Naive thymus-derived CD4-positive, alpha-beta T cell (primary cell): Measurements from ENCODE around the gene A4GALT. TPM values are rescaled to one million over a fixed set of nuclear protein-coding genes. Genes with fewer than 3 reads are reported as not detected.
"Not testable (repeated sequence)": the region's sequence is repeated elsewhere in the genome, so short reads cannot be mapped to it uniquely, and the experiment has no call there.

ENCODE experiments used
- ATAC-seq: fragments of 150-1000 bp; cut with Tn5 transposase; 2 replicates; pipeline ENCODE4 v1.10.0; 2021; ENCODE audit warnings: mild to moderate bottlenecking, moderate library complexity
- CTCF ChIA-PET: fragments of 350-600 bp; sonication (Branson Sonifier 250); formaldehyde crosslinking; loops from one replicate; lab custom pipeline; 2021; ENCODE audit warnings: antibody characterized with exemption; lab: Charles Lee
- POLR2A ChIA-PET: fragments of 350-600 bp; sonication (Branson Sonifier 250); formaldehyde crosslinking; loops from one replicate; lab custom pipeline; 2021; ENCODE audit warnings: antibody characterized with exemption, inconsistent platforms; lab: Charles Lee
- DNase-seq, 9 donors: peaks; one replicate each; pipeline versions ENCODE4 v3.0.0 to v3.0.0-alpha.2; 2020 to 2022; ENCODE audit warnings: mixed read lengths in 1 of 9
- H3K27ac ChIP-seq: one replicate; pipeline ENCODE4 v1.7.0; 2013; ENCODE audit warnings: mild to moderate bottlenecking, low read depth, low read length, moderate library complexity
- H3K27me3 ChIP-seq, 2 donors: one replicate each; pipeline ENCODE4 v1.7.0; 2013; ENCODE audit warnings: low read length in 2 of 2, mild to moderate bottlenecking in 2 of 2, moderate library complexity in 2 of 2; ENCODE audit not compliant: control insufficient read depth in 2 of 2, insufficient read depth in 2 of 2
- H3K36me3 ChIP-seq, 3 experiments: 1 replicate in 2 of 3; 2 replicates in 1 of 3; pipeline ENCODE4 v1.7.0; 2013; ENCODE audit warnings: low read length in 3 of 3, mild to moderate bottlenecking in 3 of 3, moderate library complexity in 1 of 3; ENCODE audit not compliant: insufficient read depth in 3 of 3, control insufficient read depth in 2 of 3
- H3K4me1 ChIP-seq, 2 donors: one replicate each; pipeline ENCODE4 v1.7.0; 2013; ENCODE audit warnings: low read length in 2 of 2, mild to moderate bottlenecking in 2 of 2, moderate library complexity in 1 of 2; ENCODE audit not compliant: control insufficient read depth in 2 of 2, insufficient read depth in 2 of 2
- H3K4me3 ChIP-seq: 2 replicates; pipeline ENCODE4 v1.7.0; 2013; ENCODE audit warnings: mild to moderate bottlenecking, low read length
- H3K9me3 ChIP-seq, 3 experiments: 1 replicate in 2 of 3; 2 replicates in 1 of 3; pipeline ENCODE4 v1.7.0; 2013; ENCODE audit warnings: low read length in 3 of 3; ENCODE audit not compliant: control insufficient read depth in 2 of 3
- H3K27ac Mint-ChIP-seq, 9 donors: one replicate each; pipeline ENCODE4 v1.8.0; 2020 to 2022; ENCODE audit warnings: mixed read lengths in 9 of 9, mild to moderate bottlenecking in 8 of 9, moderate library complexity in 5 of 9, inconsistent platforms in 2 of 9
- H3K27me3 Mint-ChIP-seq, 5 donors: one replicate each; pipeline ENCODE4 v1.8.0; 2021 to 2022; ENCODE audit warnings: mixed read lengths in 5 of 5, mild to moderate bottlenecking in 1 of 5
- H3K36me3 Mint-ChIP-seq, 5 donors: one replicate each; pipeline ENCODE4 v1.8.0; 2020 to 2022; ENCODE audit warnings: mixed read lengths in 5 of 5, mild to moderate bottlenecking in 3 of 5, inconsistent platforms in 1 of 5
- H3K4me1 Mint-ChIP-seq, 7 donors: one replicate each; pipeline ENCODE4 v1.8.0; 2020 to 2022; ENCODE audit warnings: mixed read lengths in 7 of 7, mild to moderate bottlenecking in 3 of 7, inconsistent platforms in 1 of 7
- H3K4me3 Mint-ChIP-seq, 10 donors: one replicate each; pipeline ENCODE4 v1.8.0; 2020 to 2022; ENCODE audit warnings: mild to moderate bottlenecking in 10 of 10, mixed read lengths in 10 of 10, moderate library complexity in 6 of 10, inconsistent platforms in 2 of 10
- H3K9me3 Mint-ChIP-seq, 11 donors: one replicate each; pipeline ENCODE4 v1.8.0; 2020 to 2022; ENCODE audit warnings: mixed read lengths in 11 of 11, mild to moderate bottlenecking in 4 of 11, inconsistent platforms in 1 of 11, moderate library complexity in 1 of 11
- intact Hi-C, 2 donors: fragments of 100-400 bp; cut with micrococcal nuclease; formaldehyde crosslinking; loops; one replicate each; pipeline ENCODE4 v1.15.1; 2023
- polyA plus RNA-seq, 2 donors: library from polyadenylated mRNA; unstranded; fragments of 300-500 nt; fragmentation: Illumina TruSeq; gene quantifications; one replicate each; pipeline ENCODE4 v1.2.3, GENCODE V29; 2021
- total RNA-seq, 6 experiments: library from RNA in 5 of 6; stranded (reverse) in 5 of 6; gene quantifications; 1 replicate in 5 of 6; 2 replicates in 1 of 6; pipeline ENCODE4 v1.2.3 and lab custom pipeline; 2021 to 2026

Gene A4GALT
- total and polyA plus RNA-seq, 7 experiments from 2014 or later = not detected

DNA sequence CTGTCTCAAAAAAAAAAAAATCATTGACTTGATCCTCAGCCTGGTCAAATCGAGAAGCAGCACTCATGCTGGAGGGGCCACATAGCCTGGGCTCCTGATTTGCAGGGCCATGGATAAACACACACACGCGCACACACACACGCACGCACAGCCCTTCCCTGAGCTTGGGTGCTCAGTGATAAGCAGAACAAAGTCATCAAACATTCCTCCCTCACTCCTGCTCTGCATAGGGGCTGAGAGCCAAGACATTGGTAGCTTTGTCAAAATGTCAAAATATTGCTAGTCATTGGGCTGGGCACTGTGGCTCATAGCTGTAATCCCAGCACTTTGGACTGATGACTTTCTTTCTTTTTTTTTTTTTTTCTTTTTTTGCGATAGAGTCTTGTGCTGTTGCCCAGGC is 34.0 kb upstream of the A4GALT start:
- H3K27me3 ChIP-seq = no peaks in the 10 kb centered on the region
- ATAC-seq = no peak
- no peak overlapping the region for H3K4me3 Mint-ChIP-seq
- no peaks in the 10 kb centered on the region for H3K36me3 Mint-ChIP-seq
- H3K4me1 ChIP-seq = no peaks in the 10 kb centered on the region
- H3K4me1 Mint-ChIP-seq = no peaks in the 10 kb centered on the region
- H3K9me3 Mint-ChIP-seq = peaks cover 0 to 4% (median 0%) of the 10 kb centered on the region in 11 donors
- peaks cover 0 to 11% (median 4%) of the 10 kb centered on the region in 5 donors for H3K27me3 Mint-ChIP-seq
- ChIA-PET CTCF (no interaction called here), POLR2A (no interaction called here)
- intact Hi-C loops = no loop called here
- H3K27ac Mint-ChIP-seq = no peak overlapping the region
- no peak for DNase-seq
- H3K4me3 ChIP-seq = no peak overlapping the region
- no peak overlapping the region for H3K27ac ChIP-seq
- no peaks in the 10 kb centered on the region for H3K36me3 ChIP-seq
- no peaks in the 10 kb centered on the region for H3K9me3 ChIP-seq

DNA sequence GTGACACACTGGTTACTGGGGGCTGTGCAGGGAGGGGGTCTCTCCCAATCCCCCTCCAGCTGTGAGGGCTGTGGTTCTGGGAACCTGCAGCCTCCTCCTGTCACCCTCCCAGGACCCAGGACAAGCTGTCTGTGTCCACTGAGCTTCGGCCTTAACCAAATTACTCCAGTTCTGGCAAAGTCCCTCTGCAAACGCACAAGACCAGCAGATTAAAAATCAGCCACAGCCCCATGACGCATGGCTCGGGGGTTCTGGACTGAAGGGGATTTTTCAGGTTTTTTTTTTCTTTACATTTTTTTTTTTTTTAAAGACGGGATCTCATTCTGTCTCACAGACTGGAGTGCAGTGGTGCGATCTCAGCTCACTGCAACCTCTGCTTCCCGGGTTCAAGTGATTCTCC is 32.2 kb upstream of the A4GALT start:
- no peaks in the 10 kb centered on the region for H3K36me3 ChIP-seq
- H3K27ac ChIP-seq = no peak overlapping the region
- ATAC-seq (no peak), DNase-seq (no peak)
- H3K4me1 ChIP-seq = no peaks in the 10 kb centered on the region
- Mint-ChIP-seq H3K27me3 (peaks cover 0 to 5% (median 4%) of the 10 kb centered on the region in 5 donors), H3K4me1 (no peaks in the 10 kb centered on the region), H3K4me3 (no peak overlapping the region), H3K9me3 (peaks cover 0 to 4% (median 0%) of the 10 kb centered on the region in 11 donors), H3K27ac (no peak overlapping the region), H3K36me3 (no peaks in the 10 kb centered on the region)
- intact Hi-C loops = no loop called here
- ChIA-PET CTCF (no interaction called here), POLR2A (no interaction called here)
- H3K4me3 ChIP-seq = no peak overlapping the region
- no peaks in the 10 kb centered on the region for H3K9me3 ChIP-seq
- no peaks in the 10 kb centered on the region for H3K27me3 ChIP-seq

DNA sequence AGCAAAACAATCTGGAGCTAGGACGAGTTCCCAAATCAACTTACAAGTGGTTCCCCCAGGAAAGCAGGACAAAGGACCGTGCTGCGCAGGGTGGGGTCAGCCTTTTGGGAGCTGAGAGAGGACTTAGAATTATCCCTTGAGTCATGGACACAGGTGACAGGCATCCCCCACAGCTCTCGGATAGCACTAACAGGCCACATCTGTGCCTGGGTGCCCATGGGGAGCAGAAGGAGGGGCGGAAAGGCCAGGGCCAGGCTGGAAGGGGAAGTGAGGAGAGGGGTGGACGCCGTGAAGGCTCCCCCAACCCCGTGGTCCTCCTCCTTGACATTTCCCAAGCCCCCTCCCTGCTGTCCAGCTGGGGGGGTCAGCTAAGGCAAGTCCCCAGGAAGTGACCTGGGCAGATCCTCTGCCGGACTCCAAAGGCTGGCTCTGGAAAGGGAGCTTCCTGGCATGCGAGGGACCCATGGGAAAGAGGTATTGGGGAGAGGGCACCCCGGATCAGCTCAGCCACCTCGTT is 31.6 kb upstream of the A4GALT start:
- Histone ChIP-seq H3K27me3 (no peaks in the 10 kb centered on the region), H3K4me3 (no peak overlapping the region), H3K4me1 (no peaks in the 10 kb centered on the region), H3K36me3 (no peaks in the 10 kb centered on the region), H3K9me3 (no peaks in the 10 kb centered on the region), H3K27ac (no peak overlapping the region)
- intact Hi-C loops = no loop called here
- Mint-ChIP-seq H3K4me3 (no peak overlapping the region), H3K27ac (no peak overlapping the region), H3K36me3 (no peaks in the 10 kb centered on the region), H3K9me3 (peaks cover 0 to 4% (median 0%) of the 10 kb centered on the region in 11 donors), H3K4me1 (no peaks in the 10 kb centered on the region), H3K27me3 (peaks cover 0 to 3% (median 0%) of the 10 kb centered on the region in 5 donors)
- CTCF ChIA-PET = no interaction called here
- POLR2A ChIA-PET = no interaction called here
- ATAC-seq (no peak), DNase-seq (no peak)

DNA sequence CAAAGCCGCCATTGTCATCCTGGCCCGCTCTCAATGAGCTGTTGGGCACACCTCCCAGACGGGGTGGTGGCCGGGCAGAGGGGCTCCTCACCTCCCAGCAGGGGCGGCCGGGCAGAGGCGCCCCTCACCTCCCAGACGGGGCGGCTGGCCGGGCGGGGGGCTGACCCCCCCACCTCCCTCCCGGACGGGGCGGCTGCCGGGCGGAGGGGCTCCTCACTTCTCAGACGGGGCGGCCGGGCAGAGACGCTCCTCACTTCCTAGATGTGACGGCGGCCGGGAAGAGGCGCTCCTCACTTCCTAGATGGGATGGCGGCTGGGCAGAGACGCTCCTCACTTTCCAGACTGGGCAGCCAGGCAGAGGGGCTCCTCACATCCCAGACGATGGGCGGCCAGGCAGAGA is 29.8 kb upstream of the A4GALT start:
- intact Hi-C loops = not testable (repeated sequence)

DNA sequence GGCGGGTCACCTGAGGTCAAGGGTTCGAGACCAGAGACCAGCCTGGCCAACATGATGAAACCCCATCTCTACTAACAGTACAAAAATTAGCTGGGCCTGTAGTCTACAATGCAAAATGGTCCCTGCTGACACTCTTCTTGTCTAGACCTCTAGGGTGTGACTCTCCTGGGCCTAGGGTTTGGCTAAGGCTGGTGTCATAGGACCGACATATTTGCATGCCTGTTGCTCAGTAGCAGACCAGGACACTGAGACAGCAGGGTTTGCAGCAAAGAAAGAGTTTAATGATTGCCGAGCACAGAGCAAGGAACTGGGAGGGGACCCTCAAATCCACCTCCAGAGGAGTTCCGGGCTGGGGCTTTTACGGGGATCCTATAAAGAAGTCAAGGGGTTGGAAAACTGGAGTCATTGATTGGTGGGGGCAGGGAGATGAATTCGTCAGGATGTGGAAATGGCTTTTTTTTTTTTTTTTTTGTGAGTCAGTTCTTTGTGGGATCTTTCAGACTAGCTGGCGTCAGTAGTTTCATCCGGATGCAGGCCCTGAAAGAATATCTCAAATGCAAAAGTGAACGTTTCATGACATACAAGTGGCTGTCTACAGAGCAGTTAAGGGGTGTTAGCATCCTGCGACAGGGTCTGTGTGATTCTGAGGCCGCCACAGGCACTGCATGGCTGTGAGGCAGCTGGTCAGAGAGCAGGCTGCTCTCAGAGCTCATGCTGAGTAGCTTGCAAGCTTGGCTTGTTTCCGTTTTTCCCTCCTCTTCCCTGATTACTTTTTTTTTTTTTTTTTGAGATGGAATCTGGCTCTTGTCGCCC is 27.2 kb upstream of the A4GALT start:
- H3K4me1 ChIP-seq = no peaks in the 10 kb centered on the region
- Mint-ChIP-seq H3K4me3 (no peak overlapping the region), H3K27ac (no peak overlapping the region), H3K27me3 (peaks cover 0 to 3% (median 0%) of the 10 kb centered on the region in 5 donors), H3K9me3 (peaks cover 0 to 4% (median 0%) of the 10 kb centered on the region in 11 donors), H3K4me1 (peaks cover 0 to 1% (median 0%) of the 10 kb centered on the region in 7 donors), H3K36me3 (no peaks in the 10 kb centered on the region)
- intact Hi-C loops = no loop called here
- no peak overlapping the region for H3K4me3 ChIP-seq
- ChIA-PET CTCF (interaction anchor here (0.7 kb wide), 1 partner anchor 129 kb away, joined by 3 read pairs; no protein-coding TSS in a partner anchor), POLR2A (no interaction called here)
- no peaks in the 10 kb centered on the region for H3K36me3 ChIP-seq
- ATAC-seq = no peak
- no peak for DNase-seq
- H3K27me3 ChIP-seq = no peaks in the 10 kb centered on the region
- no peak overlapping the region for H3K27ac ChIP-seq
- H3K9me3 ChIP-seq = no peaks in the 10 kb centered on the region

More for the DNA sequence above, 29.8 kb upstream of the A4GALT start:
- H3K27ac ChIP-seq, H3K27me3 Mint-ChIP-seq, H3K36me3 ChIP-seq, H3K36me3 Mint-ChIP-seq, DNase-seq, H3K9me3 ChIP-seq, H3K27me3 ChIP-seq, POLR2A ChIA-PET, H3K4me3 Mint-ChIP-seq, H3K4me1 ChIP-seq, H3K4me1 Mint-ChIP-seq, H3K4me3 ChIP-seq, H3K9me3 Mint-ChIP-seq, CTCF ChIA-PET, ATAC-seq, H3K27ac Mint-ChIP-seq: not testable (repeated sequence)

DNA sequence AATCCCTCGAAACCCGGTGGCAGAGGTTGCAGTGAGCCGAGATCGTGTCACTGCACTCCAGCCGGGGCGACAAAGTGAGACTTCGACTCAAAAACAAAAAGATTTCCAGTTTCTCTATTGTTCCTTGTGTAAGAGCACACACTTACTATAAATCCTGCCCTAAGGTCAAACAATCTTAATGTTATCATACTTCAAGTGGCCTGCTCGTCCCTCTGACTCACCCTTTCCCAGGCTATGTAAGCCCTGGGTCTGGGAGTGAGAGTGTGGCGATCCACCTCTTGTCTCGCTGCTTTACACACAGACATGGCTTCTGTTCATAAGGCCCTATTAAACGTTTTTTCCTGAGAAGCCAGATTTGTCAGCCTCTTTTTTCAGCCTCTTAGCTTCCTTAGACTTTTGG is 24.4 kb upstream of the A4GALT start:
- H3K9me3 Mint-ChIP-seq = no peaks in the 10 kb centered on the region
- no peaks in the 10 kb centered on the region for H3K4me1 ChIP-seq
- ATAC-seq (no peak), DNase-seq (no peak)
- ChIA-PET POLR2A (no interaction called here), CTCF (no interaction called here)
- peaks cover 0 to 1% (median 0%) of the 10 kb centered on the region in 7 donors for H3K4me1 Mint-ChIP-seq
- peaks cover 0 to 11% (median 3%) of the 10 kb centered on the region in 5 donors for H3K27me3 Mint-ChIP-seq
- H3K27ac Mint-ChIP-seq = no peak overlapping the region
- H3K36me3 ChIP-seq = no peaks in the 10 kb centered on the region
- no peaks in the 10 kb centered on the region for H3K9me3 ChIP-seq
- no peaks in the 10 kb centered on the region for H3K27me3 ChIP-seq
- no peaks in the 10 kb centered on the region for H3K36me3 Mint-ChIP-seq
- intact Hi-C loops = no loop called here
- H3K4me3 Mint-ChIP-seq = no peak overlapping the region
- H3K4me3 ChIP-seq = no peak overlapping the region
- no peak overlapping the region for H3K27ac ChIP-seq
